ENCODE measurements around the gene TNRC18.
A peak's percentile ranks its signal among the peaks of the same experiment; 100 is the strongest.

TNRC18 gene

DNA sequence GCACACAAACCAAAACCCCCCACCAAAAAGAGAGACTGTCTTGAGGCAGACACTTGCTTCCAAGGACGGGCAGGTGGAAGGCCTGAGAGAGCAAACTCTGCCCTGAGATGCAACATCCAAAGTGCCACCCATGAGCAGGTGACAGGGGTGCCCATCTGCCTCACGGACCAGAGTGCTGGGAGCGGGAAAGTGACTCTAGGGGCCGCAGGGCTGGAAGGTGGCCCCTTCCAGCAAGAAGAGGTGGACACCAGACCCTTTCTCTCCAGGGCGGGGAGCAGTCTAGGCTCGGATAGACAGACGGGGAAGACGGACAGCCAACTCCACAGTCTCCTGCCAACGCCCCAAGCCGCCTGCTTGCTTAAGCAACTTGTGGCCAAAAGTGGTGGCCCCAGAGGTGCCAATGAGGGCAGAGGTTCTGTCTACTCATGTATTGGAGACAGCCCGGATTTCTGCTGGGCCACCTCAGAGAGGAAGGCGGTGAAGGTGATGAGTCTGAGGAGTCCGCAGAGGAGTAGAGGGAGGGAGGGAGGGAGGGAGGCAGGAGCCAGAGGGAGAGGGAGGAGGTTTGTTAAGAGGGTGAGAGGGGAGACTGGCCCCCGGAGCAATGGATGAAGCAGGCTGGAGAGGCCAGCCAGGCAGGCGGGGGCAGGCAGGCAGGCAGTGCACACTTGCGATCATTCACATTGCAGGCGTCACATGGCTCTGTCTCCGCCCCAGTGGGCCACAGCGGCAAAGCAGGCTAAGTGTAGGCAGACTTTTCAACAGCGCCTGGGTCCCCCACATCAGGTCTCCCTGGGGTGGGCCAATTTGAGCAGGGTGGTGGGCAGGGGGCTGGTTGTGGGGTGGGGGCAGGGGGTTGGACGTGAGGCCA, 75.3 kb downstream of the TNRC18 start:
- no peak overlapping the region for H3K4me2 ChIP-seq (ENCODE audit: insufficient read depth, low read length)
- H3K27me3 ChIP-seq (ENCODE audit: insufficient read depth, low read length, poor library complexity): no peaks in the 10 kb centered on the region
- DNase-seq (no peak), ATAC-seq (ENCODE audit: insufficient read depth, low read depth) (peak; percentile 29; the same call in 1 of the 3 replicates)
- H3K27ac ChIP-seq (ENCODE audit: low read length): no peak overlapping the region
- H3K36me3 ChIP-seq (ENCODE audit: insufficient read depth, low read length): peaks cover 78% of the 10 kb centered on the region
- peaks cover 15% of the 10 kb centered on the region for H3K79me2 ChIP-seq (ENCODE audit: insufficient read depth, low read length)
- H4K20me1 ChIP-seq (ENCODE audit: insufficient read depth, low read length): peaks cover 20% of the 10 kb centered on the region
- H3K4me1 ChIP-seq (ENCODE audit: insufficient read depth, low read length): no peaks in the 10 kb centered on the region
- no peak overlapping the region for H3K4me3 ChIP-seq (ENCODE audit: low read depth in 1 of 2, low read length in 2 of 2)
- TF ChIP-seq, protein P1, sequence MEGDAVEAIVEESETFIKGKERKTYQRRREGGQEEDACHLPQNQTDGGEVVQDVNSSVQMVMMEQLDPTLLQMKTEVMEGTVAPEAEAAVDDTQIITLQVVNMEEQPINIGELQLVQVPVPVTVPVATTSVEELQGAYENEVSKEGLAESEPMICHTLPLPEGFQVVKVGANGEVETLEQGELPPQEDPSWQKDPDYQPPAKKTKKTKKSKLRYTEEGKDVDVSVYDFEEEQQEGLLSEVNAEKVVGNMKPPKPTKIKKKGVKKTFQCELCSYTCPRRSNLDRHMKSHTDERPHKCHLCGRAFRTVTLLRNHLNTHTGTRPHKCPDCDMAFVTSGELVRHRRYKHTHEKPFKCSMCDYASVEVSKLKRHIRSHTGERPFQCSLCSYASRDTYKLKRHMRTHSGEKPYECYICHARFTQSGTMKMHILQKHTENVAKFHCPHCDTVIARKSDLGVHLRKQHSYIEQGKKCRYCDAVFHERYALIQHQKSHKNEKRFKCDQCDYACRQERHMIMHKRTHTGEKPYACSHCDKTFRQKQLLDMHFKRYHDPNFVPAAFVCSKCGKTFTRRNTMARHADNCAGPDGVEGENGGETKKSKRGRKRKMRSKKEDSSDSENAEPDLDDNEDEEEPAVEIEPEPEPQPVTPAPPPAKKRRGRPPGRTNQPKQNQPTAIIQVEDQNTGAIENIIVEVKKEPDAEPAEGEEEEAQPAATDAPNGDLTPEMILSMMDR (IDR thresholded peaks at IDR 0.05; ENCODE audit: borderline replicate concordance, extremely low read depth, low read length, poor library complexity, severe bottlenecking): peak; percentile 9
- no peak for TF ChIP-seq EZH2 (IDR thresholded peaks at IDR 0.05; ENCODE audit: borderline replicate concordance, low read depth, low read length, severe bottlenecking)
- H3K9ac ChIP-seq (ENCODE audit: low read depth, low read length): no peak overlapping the region
- H2AFZ ChIP-seq (ENCODE audit: low read depth, low read length): no peak overlapping the region
- H3K9me3 ChIP-seq (ENCODE audit: insufficient read depth, low read length, severe bottlenecking): peaks cover 21% of the 10 kb centered on the region

DNA sequence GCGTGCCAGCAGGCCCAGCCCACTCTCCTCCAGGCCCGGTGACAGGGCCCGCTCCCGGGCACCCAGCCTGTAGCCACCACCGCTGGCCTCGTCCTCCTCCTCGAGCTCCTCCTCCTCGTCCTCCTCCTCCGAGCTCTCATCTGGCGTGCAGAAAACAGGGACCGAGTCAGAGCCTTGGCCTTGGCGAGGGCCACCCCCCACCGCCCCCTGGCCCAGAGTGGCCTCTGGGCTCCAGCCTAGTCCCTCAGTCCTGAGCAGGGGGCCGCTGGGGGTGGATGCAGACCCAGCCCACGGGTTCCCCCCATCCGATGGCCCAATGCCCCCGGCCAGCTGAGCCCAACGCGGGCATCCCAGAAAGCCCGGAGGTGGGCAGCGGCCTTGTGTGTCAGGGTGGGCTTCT, 78.0 kb downstream of the TNRC18 start:
- Histone ChIP-seq H3K9ac (ENCODE audit: low read depth, low read length) (no peak overlapping the region), H3K79me2 (ENCODE audit: insufficient read depth, low read length) (0 out of 2 replicates have a peak, but pooled peaks cover 2% of the 10 kb centered on the region), H3K9me3 (ENCODE audit: insufficient read depth, low read length, severe bottlenecking) (peaks cover 24% of the 10 kb centered on the region), H3K4me2 (ENCODE audit: insufficient read depth, low read length) (no peak overlapping the region), H4K20me1 (ENCODE audit: insufficient read depth, low read length) (peaks cover 2% of the 10 kb centered on the region; the same call in 1 of the 2 replicates), H3K4me1 (ENCODE audit: insufficient read depth, low read length) (no peaks in the 10 kb centered on the region), H3K27ac (ENCODE audit: low read length) (no peak overlapping the region), H2AFZ (ENCODE audit: low read depth, low read length) (no peak overlapping the region), H3K27me3 (ENCODE audit: insufficient read depth, low read length, poor library complexity) (no peaks in the 10 kb centered on the region), H3K36me3 (ENCODE audit: insufficient read depth, low read length) (peaks cover 77% of the 10 kb centered on the region), H3K4me3 (ENCODE audit: low read depth in 1 of 2, low read length in 2 of 2) (no peak overlapping the region)
- no peak for ATAC-seq (ENCODE audit: insufficient read depth, low read depth)
- no peak for DNase-seq
- TF ChIP-seq, protein P1 (IDR thresholded peaks at IDR 0.05; ENCODE audit: borderline replicate concordance, extremely low read depth, low read length, poor library complexity, severe bottlenecking): no peak
- no peak for TF ChIP-seq EZH2 (IDR thresholded peaks at IDR 0.05; ENCODE audit: borderline replicate concordance, low read depth, low read length, severe bottlenecking)

DNA sequence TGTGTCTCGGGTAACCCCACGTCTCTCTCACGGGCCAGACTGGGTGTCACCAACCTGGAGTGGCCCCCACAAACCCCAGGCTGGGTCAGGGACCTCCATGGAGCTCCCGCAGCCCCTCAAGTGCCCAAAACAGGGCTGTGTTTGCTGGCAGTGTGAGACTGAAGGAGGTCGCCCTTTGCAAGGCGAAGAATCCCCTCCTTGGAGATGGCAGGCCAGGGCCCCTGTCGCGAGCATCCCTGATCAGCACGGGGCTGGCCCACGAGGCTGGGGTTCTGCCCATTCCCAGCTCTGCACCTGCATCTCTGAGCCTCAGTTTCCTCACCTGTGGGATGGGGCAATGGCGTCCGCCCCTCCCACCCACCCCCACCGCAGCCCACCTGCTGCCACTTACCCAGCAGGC, 78.5 kb downstream of the TNRC18 start:
- 0 out of 2 replicates have a peak, but pooled peaks cover 2% of the 10 kb centered on the region for H4K20me1 ChIP-seq (ENCODE audit: insufficient read depth, low read length)
- H3K27me3 ChIP-seq (ENCODE audit: insufficient read depth, low read length, poor library complexity): no peaks in the 10 kb centered on the region
- peaks cover 24% of the 10 kb centered on the region for H3K9me3 ChIP-seq (ENCODE audit: insufficient read depth, low read length, severe bottlenecking)
- ATAC-seq (ENCODE audit: insufficient read depth, low read depth): no peak
- peaks cover 77% of the 10 kb centered on the region for H3K36me3 ChIP-seq (ENCODE audit: insufficient read depth, low read length)
- no peak overlapping the region for H3K4me3 ChIP-seq (ENCODE audit: low read depth in 1 of 2, low read length in 2 of 2)
- no peak for TF ChIP-seq EZH2 (IDR thresholded peaks at IDR 0.05; ENCODE audit: borderline replicate concordance, low read depth, low read length, severe bottlenecking)
- TF ChIP-seq, protein P1 (IDR thresholded peaks at IDR 0.05; ENCODE audit: borderline replicate concordance, extremely low read depth, low read length, poor library complexity, severe bottlenecking): no peak
- no peak overlapping the region for H3K27ac ChIP-seq (ENCODE audit: low read length)
- H3K79me2 ChIP-seq (ENCODE audit: insufficient read depth, low read length): 0 out of 2 replicates have a peak, but pooled peaks cover 2% of the 10 kb centered on the region
- H2AFZ ChIP-seq (ENCODE audit: low read depth, low read length): no peak overlapping the region
- H3K4me2 ChIP-seq (ENCODE audit: insufficient read depth, low read length): no peak overlapping the region
- no peak overlapping the region for H3K9ac ChIP-seq (ENCODE audit: low read depth, low read length)
- no peaks in the 10 kb centered on the region for H3K4me1 ChIP-seq (ENCODE audit: insufficient read depth, low read length)
- no peak for DNase-seq

All from DND-41 (cell line).